ENCODE data around the gene SLC35E4.

DNA sequence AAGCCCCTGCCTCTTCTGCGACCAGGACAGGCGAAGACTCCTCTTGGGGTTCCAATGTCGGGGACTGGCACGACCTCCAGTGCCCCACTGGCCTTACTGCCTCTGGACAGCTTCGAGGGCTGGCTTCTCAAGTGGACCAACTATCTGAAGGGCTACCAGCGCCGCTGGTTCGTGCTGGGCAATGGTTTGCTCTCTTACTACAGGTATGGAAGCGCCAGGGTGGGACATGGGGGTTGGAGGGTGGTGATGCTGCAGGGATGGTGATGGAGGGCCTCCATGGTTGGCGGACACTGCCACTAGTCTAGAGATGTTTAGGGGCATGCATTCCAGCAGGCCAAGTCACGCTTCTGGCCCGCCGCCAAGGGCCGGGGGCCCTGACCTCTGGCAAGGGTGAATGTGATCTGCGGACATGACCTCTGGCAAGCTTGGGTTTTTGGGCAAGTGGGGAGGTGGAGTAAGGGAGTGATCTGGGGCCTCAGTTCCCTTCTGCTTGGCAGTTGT lies 59.8 kb downstream of the SLC35E4 start:
- TF ChIP-seq, protein P1, sequence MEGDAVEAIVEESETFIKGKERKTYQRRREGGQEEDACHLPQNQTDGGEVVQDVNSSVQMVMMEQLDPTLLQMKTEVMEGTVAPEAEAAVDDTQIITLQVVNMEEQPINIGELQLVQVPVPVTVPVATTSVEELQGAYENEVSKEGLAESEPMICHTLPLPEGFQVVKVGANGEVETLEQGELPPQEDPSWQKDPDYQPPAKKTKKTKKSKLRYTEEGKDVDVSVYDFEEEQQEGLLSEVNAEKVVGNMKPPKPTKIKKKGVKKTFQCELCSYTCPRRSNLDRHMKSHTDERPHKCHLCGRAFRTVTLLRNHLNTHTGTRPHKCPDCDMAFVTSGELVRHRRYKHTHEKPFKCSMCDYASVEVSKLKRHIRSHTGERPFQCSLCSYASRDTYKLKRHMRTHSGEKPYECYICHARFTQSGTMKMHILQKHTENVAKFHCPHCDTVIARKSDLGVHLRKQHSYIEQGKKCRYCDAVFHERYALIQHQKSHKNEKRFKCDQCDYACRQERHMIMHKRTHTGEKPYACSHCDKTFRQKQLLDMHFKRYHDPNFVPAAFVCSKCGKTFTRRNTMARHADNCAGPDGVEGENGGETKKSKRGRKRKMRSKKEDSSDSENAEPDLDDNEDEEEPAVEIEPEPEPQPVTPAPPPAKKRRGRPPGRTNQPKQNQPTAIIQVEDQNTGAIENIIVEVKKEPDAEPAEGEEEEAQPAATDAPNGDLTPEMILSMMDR (conservative IDR thresholded peaks at IDR 0.05; ENCODE audit: low read depth in 2 of 2) = 0 out of 4 replicates have a peak, but pooled peaks of 1 of the 2 experiments have one; percentile 11
- TF ChIP-seq, protein P2, sequence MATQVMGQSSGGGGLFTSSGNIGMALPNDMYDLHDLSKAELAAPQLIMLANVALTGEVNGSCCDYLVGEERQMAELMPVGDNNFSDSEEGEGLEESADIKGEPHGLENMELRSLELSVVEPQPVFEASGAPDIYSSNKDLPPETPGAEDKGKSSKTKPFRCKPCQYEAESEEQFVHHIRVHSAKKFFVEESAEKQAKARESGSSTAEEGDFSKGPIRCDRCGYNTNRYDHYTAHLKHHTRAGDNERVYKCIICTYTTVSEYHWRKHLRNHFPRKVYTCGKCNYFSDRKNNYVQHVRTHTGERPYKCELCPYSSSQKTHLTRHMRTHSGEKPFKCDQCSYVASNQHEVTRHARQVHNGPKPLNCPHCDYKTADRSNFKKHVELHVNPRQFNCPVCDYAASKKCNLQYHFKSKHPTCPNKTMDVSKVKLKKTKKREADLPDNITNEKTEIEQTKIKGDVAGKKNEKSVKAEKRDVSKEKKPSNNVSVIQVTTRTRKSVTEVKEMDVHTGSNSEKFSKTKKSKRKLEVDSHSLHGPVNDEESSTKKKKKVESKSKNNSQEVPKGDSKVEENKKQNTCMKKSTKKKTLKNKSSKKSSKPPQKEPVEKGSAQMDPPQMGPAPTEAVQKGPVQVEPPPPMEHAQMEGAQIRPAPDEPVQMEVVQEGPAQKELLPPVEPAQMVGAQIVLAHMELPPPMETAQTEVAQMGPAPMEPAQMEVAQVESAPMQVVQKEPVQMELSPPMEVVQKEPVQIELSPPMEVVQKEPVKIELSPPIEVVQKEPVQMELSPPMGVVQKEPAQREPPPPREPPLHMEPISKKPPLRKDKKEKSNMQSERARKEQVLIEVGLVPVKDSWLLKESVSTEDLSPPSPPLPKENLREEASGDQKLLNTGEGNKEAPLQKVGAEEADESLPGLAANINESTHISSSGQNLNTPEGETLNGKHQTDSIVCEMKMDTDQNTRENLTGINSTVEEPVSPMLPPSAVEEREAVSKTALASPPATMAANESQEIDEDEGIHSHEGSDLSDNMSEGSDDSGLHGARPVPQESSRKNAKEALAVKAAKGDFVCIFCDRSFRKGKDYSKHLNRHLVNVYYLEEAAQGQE (IDR thresholded peaks at IDR 0.05; ENCODE audit: unreplicated experiment) = no peak
- TF ChIP-seq POLR2AphosphoS5 (IDR thresholded peaks at IDR 0.05; ENCODE audit: low read depth) = no peak
- TF ChIP-seq EZH2 (IDR thresholded peaks at IDR 0.05; ENCODE audit: low read depth, unreplicated experiment) = no peak
- no peak for TF ChIP-seq JUNB (IDR thresholded peaks at IDR 0.05; ENCODE audit: unreplicated experiment)
- TF ChIP-seq, protein P3, sequence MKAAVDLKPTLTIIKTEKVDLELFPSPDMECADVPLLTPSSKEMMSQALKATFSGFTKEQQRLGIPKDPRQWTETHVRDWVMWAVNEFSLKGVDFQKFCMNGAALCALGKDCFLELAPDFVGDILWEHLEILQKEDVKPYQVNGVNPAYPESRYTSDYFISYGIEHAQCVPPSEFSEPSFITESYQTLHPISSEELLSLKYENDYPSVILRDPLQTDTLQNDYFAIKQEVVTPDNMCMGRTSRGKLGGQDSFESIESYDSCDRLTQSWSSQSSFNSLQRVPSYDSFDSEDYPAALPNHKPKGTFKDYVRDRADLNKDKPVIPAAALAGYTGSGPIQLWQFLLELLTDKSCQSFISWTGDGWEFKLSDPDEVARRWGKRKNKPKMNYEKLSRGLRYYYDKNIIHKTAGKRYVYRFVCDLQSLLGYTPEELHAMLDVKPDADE (IDR thresholded peaks at IDR 0.05) = no peak
- no peak for TF ChIP-seq EZH2phosphoT487 (IDR thresholded peaks at IDR 0.05; ENCODE audit: unreplicated experiment)
- no peak for TF ChIP-seq CREB1 (CRISPR knock-in tag; IDR thresholded peaks at IDR 0.05; ENCODE audit: low read depth)
- no peak for TF ChIP-seq ZNF331 (CRISPR knock-in tag; IDR thresholded peaks at IDR 0.05; ENCODE audit: low read depth)
- no peak for TF ChIP-seq NANOG (IDR thresholded peaks at IDR 0.05; ENCODE audit: borderline replicate concordance)
- TF ChIP-seq, protein P4, sequence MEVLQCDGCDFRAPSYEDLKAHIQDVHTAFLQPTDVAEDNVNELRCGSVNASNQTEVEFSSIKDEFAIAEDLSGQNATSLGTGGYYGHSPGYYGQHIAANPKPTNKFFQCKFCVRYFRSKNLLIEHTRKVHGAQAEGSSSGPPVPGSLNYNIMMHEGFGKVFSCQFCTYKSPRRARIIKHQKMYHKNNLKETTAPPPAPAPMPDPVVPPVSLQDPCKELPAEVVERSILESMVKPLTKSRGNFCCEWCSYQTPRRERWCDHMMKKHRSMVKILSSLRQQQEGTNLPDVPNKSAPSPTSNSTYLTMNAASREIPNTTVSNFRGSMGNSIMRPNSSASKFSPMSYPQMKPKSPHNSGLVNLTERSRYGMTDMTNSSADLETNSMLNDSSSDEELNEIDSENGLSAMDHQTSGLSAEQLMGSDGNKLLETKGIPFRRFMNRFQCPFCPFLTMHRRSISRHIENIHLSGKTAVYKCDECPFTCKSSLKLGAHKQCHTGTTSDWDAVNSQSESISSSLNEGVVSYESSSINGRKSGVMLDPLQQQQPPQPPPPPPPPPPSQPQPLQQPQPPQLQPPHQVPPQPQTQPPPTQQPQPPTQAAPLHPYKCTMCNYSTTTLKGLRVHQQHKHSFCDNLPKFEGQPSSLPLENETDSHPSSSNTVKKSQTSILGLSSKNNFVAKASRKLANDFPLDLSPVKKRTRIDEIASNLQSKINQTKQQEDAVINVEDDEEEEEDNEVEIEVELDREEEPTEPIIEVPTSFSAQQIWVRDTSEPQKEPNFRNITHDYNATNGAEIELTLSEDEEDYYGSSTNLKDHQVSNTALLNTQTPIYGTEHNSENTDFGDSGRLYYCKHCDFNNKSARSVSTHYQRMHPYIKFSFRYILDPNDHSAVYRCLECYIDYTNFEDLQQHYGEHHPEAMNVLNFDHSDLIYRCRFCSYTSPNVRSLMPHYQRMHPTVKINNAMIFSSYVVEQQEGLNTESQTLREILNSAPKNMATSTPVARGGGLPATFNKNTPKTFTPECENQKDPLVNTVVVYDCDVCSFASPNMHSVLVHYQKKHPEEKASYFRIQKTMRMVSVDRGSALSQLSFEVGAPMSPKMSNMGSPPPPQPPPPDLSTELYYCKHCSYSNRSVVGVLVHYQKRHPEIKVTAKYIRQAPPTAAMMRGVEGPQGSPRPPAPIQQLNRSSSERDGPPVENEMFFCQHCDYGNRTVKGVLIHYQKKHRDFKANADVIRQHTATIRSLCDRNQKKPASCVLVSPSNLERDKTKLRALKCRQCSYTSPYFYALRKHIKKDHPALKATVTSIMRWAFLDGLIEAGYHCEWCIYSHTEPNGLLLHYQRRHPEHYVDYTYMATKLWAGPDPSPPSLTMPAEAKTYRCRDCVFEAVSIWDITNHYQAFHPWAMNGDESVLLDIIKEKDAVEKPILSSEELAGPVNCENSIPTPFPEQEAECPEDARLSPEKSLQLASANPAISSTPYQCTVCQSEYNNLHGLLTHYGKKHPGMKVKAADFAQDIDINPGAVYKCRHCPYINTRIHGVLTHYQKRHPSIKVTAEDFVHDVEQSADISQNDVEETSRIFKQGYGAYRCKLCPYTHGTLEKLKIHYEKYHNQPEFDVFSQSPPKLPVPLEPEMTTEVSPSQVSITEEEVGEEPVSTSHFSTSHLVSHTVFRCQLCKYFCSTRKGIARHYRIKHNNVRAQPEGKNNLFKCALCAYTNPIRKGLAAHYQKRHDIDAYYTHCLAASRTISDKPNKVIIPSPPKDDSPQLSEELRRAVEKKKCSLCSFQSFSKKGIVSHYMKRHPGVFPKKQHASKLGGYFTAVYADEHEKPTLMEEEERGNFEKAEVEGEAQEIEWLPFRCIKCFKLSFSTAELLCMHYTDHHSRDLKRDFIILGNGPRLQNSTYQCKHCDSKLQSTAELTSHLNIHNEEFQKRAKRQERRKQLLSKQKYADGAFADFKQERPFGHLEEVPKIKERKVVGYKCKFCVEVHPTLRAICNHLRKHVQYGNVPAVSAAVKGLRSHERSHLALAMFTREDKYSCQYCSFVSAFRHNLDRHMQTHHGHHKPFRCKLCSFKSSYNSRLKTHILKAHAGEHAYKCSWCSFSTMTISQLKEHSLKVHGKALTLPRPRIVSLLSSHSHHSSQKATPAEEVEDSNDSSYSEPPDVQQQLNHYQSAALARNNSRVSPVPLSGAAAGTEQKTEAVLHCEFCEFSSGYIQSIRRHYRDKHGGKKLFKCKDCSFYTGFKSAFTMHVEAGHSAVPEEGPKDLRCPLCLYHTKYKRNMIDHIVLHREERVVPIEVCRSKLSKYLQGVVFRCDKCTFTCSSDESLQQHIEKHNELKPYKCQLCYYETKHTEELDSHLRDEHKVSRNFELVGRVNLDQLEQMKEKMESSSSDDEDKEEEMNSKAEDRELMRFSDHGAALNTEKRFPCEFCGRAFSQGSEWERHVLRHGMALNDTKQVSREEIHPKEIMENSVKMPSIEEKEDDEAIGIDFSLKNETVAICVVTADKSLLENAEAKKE (CRISPR knock-in tag; IDR thresholded peaks at IDR 0.05) = no peak
- no peak for TF ChIP-seq ZNF114 (CRISPR knock-in tag; IDR thresholded peaks at IDR 0.05)
- no peak for TF ChIP-seq STAT1 (IDR thresholded peaks at IDR 0.05; ENCODE audit: unreplicated experiment)
